Hepatocyte (in vitro differentiated cells): ENCODE measurements around the gene VRK1.

ENCODE experiments used
- CTCF ChIP-seq: fragments of 200-600 bp; sonication (generic); IDR thresholded peaks from 2 replicates; pipeline ENCODE4 v1.5.1; 2016; ENCODE audit warnings: antibody characterized with exemption, mild to moderate bottlenecking; ENCODE audit not compliant: poor library complexity
- EZH2 ChIP-seq: fragments of 200-600 bp; sonication (generic); IDR thresholded peaks from 2 replicates; pipeline ENCODE4 v1.6.1; 2016; ENCODE audit warnings: antibody characterized with exemption, mild to moderate bottlenecking, borderline replicate concordance
- EZH2phosphoT487 ChIP-seq: fragments of 200-600 bp; sonication (generic); IDR thresholded peaks from one replicate; pipeline ENCODE4 v1.6.1; 2018; ENCODE audit warnings: antibody characterized with exemption, mild to moderate bottlenecking, low read depth, moderate library complexity; ENCODE audit not compliant: unreplicated experiment, severe bottlenecking

GRCh38 chr14:96751505-96751904, 45.7 kb upstream of the VRK1 start:
- no peak for TF ChIP-seq CTCF
- TF ChIP-seq EZH2: no peak
- TF ChIP-seq EZH2phosphoT487: no peak
